GM12892 (cell line): ENCODE results near the gene LIN37.
A peak's percentile ranks its signal among the peaks of the same experiment; 100 is the strongest.

Experiments
- POLR2A ChIP-seq: IDR thresholded peaks from 2 replicates; pipeline ENCODE4 v1.6.1; 2011; ENCODE audit warnings: low read depth, low read length, control low read depth
- POLR2AphosphoS5 ChIP-seq: IDR thresholded peaks from 2 replicates; pipeline ENCODE4 v1.6.1; 2011; ENCODE audit warnings: low read depth, low read length, control low read depth
- TAF1 ChIP-seq: IDR thresholded peaks from 2 replicates; pipeline ENCODE4 v1.6.1; 2011; ENCODE audit warnings: low read depth, mild to moderate bottlenecking, control low read depth, low read length, borderline replicate concordance

GRCh38 chr19:35714601-35715354, 33.6 kb upstream of the LIN37 start:
- TF ChIP-seq POLR2AphosphoS5 (no peak), POLR2A (peak; percentile 48; the same call in 1 of the 2 replicates), TAF1 (no peak)
